ENCODE data around the gene CDK5R2.

- no peak for TF ChIP-seq CTCF (IDR thresholded peaks at IDR 0.05)
- TF ChIP-seq POLR2A (IDR thresholded peaks at IDR 0.05), result no peak
Measured at GRCh38 chr2:218925434-218925833, 34.0 kb upstream of the CDK5R2 start.
